Adrenal gland (tissue), 12 donors: ENCODE measurements around the gene GNPTG. TPM values are rescaled to one million over a fixed set of nuclear protein-coding genes. Genes with fewer than 3 reads are reported as not detected.

Experiments
- DNase-seq, 7 donors: peaks; one replicate each; pipeline ENCODE4 v3.0.0-alpha.2; 2019 to 2020
- H3K27ac ChIP-seq, 5 donors: fragments of 200-600 bp; sonication (generic) in 4 of 5; 1 replicate in 3 of 5; 2 replicates in 2 of 5; pipeline versions ENCODE4 v1.5.1 to v1.8.0; 2016 to 2020; ENCODE audit warnings: mild to moderate bottlenecking in 1 of 5
- H3K27me3 ChIP-seq: fragments of 200-600 bp; 2 replicates; pipeline ENCODE4 v1.8.0; 2021
- H3K36me3 ChIP-seq, 2 donors: fragments of 200-600 bp; replicated peaks in 1 of 2; 1 replicate in 1 of 2; 2 replicates in 1 of 2; pipeline versions ENCODE4 v1.5.1 to v1.8.0; 2018 to 2022
- H3K4me1 ChIP-seq, 2 donors: fragments of 200-600 bp; replicated peaks in 1 of 2; 1 replicate in 1 of 2; 2 replicates in 1 of 2; pipeline versions ENCODE4 v1.5.1 to v1.8.0; 2018 to 2021
- H3K4me3 ChIP-seq, 4 donors: fragments of 200-600 bp; sonication (generic) in 3 of 4; one replicate each; pipeline ENCODE4 v1.5.1; 2016 to 2018
- H3K9me3 ChIP-seq, 3 donors: fragments of 200-600 bp; sonication (generic) in 1 of 3; replicated peaks in 1 of 3; 1 replicate in 2 of 3; 2 replicates in 1 of 3; pipeline versions ENCODE4 v1.5.1 to v1.8.0; 2016 to 2021
- POLR2A ChIP-seq, 2 donors: fragments of 450-650 bp; IDR thresholded peaks; one replicate each; pipeline ENCODE4 v1.6.1; 2017; ENCODE audit warnings: antibody characterized with exemption in 2 of 2, mild to moderate bottlenecking in 2 of 2, moderate library complexity in 1 of 2
- WGBS, 4 donors: extraction: QIAGEN DNeasy Blood & Tissue Kit in 2 of 4; methylation state at CpG; one replicate each; pipeline versions ENCODE4 v1.1.5 to v1.1.7; 2013 to 2017; 5-methylcytosine and 5-hydroxymethylcytosine counted together
- intact Hi-C, 2 donors: fragments of 100-400 bp; cut with DNase I; formaldehyde crosslinking; loops; one replicate each; pipeline versions ENCODE4 v1.14.1 to v1.15.0; 2022 to 2023
- polyA plus RNA-seq, 3 donors: library from polyadenylated mRNA; stranded (reverse); fragments of 200-250 nt in 2 of 3; fragments of 350-450 nt in 1 of 3; fragmentation: Illumina TruSeq in 1 of 3; extraction: RNeasy Lipid Tissue Mini Kit (QIAGEN cat#74804) in 1 of 3; gene quantifications; one replicate each; pipeline ENCODE4 v1.2.3, GENCODE V29; 2013 to 2014
- total RNA-seq, 9 donors: library from RNA; depleted of rRNA in 4 of 9; stranded (reverse); fragments of >200 nt in 4 of 9; fragments of 120-200 nt in 1 of 9; fragmentation: NEBNext Ultra II Directional in 1 of 9; extraction: Animal tissue kit (Norgen Biotek cat#: 25700) in 1 of 9; gene quantifications; one replicate each; pipeline versions ENCODE4 v1.1.0 to v1.2.4, GENCODE V29; 2013 to 2023
- TF ChIP-seq, protein P1 (sequence below), 6 experiments: fragments of 450-650 bp in 4 of 6; fragments of 200-600 bp in 2 of 6; sonication (generic) in 1 of 6; IDR thresholded peaks; 1 replicate in 5 of 6; 2 replicates in 1 of 6; pipeline versions ENCODE4 v1.5.1 to v1.8.0; 2016 to 2021; ENCODE audit warnings: antibody characterized with exemption in 6 of 6, mild to moderate bottlenecking in 2 of 6, moderate library complexity in 1 of 6
- donor health status: healthy with polysubstance abuse.
- donor health status: Bipolar disorder and iron deficiency.
- donor health status: DM: yes; HTN: yes; CAD: no.
- donor health status: DM: no; HTN: no; CAD: no.
- donor health status: DM: no; HTN: no; CAD: no.
- donor health status: DM: yes; HTN: yes; CAD: no.

Gene GNPTG
- total and polyA plus RNA-seq, 12 donors, result 95.9 to 659 (median 284) TPM

DNA sequence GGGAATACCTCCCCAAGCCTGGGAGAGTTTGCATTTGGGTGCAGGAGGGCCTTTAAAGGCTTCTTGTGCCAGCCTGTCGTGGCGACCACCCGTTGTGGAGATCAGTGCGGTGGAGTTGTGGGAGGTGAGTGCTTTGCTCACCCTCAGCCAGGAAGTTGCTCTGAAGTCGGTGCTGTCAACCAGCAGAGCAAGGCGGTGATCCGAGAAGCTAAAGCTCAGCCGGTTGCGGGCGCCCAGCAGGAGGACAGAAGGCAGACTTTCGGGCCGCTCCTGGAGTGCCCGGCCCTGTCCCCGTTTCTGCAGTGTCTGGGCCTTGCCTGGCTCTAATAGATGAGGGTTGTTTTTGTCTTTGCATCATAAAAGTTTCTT, 40.9 kb upstream of the GNPTG start:
- H3K9me3 ChIP-seq, result no peaks in the 10 kb centered on the region
- peak overlapping the region; percentile 43 to 100 (median 93) for H3K27ac ChIP-seq
- peaks cover 28 to 32% of the 10 kb centered on the region in 2 donors for H3K4me1 ChIP-seq
- TF ChIP-seq, protein P1, sequence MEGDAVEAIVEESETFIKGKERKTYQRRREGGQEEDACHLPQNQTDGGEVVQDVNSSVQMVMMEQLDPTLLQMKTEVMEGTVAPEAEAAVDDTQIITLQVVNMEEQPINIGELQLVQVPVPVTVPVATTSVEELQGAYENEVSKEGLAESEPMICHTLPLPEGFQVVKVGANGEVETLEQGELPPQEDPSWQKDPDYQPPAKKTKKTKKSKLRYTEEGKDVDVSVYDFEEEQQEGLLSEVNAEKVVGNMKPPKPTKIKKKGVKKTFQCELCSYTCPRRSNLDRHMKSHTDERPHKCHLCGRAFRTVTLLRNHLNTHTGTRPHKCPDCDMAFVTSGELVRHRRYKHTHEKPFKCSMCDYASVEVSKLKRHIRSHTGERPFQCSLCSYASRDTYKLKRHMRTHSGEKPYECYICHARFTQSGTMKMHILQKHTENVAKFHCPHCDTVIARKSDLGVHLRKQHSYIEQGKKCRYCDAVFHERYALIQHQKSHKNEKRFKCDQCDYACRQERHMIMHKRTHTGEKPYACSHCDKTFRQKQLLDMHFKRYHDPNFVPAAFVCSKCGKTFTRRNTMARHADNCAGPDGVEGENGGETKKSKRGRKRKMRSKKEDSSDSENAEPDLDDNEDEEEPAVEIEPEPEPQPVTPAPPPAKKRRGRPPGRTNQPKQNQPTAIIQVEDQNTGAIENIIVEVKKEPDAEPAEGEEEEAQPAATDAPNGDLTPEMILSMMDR (IDR thresholded peaks at IDR 0.05), result no peak
- no peak for TF ChIP-seq POLR2A (IDR thresholded peaks at IDR 0.05)
- peaks cover 0 to 30% of the 10 kb centered on the region in 2 donors for H3K36me3 ChIP-seq
- 0 to 2% (median 0%) methylated on average over 8 to 14 of the region's 14 CpGs for WGBS, 4 donors
- intact Hi-C loops, result loop anchor here (5.0 to 10.0 kb wide), 3 partner anchors 41 to 104 kb away; partner anchors contain the start of genes GNPTG (in 1 of the 2), TSR3 (in 1 of the 2) and UNKL (in 1 of the 2)
- no peaks in the 10 kb centered on the region for H3K27me3 ChIP-seq
- peak in 2 of 7 donors; percentile 35 to 57 for DNase-seq
- peak overlapping the region in 3 of 4 donors; percentile 43 to 92 (median 67) for H3K4me3 ChIP-seq

- H3K4me1 ChIP-seq, result peaks cover 28 to 32% of the 10 kb centered on the region in 2 donors
- H3K27ac ChIP-seq, result peak overlapping the region; percentile 43 to 100 (median 93)
- 5 to 17% (median 12%) methylated on average over 5 to 13 of the region's 13 CpGs for whole genome bisulfite sequencing, 4 donors
Measured at GRCh38 chr16:1311212-1311737, 40.5 kb upstream of the GNPTG start.

DNA sequence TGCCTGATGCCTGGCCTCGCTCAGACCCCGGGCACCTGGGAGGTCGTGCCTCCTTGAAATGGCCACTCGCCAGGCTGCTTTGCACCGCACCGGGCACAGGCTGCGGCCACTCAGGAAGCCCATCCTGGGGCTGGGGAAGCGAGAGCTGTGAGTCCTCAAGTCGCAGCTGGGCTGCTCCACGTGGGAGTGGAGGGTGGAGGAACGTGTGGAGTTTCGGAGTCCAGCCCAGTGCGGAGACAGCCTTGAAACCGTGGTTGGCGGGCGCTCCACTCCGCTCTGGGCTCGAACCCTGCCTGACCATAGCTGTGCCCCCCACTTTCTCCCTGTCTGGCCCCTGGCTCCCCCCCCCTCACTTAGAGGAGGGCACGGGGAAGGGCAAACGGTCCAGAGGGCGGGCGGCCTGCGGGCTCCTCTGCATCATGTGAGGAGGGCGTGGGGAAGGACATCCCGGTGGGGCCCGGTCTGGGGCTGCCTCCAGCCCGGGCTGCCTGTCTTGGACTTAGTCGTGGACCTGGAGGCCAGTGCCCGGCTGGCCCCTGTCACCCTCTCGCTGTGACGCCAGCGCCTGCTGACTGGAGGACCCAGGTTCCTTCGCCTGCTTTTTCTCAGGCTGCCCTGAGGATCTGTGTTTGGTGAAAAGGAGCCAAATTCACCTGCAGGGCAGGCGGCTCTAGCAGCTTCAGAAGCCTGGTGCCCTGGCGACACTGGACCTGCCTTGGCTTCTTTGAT, 39.8 kb upstream of the GNPTG start:
- Histone ChIP-seq H3K4me1 (peaks cover 28 to 32% of the 10 kb centered on the region in 2 donors), H3K27ac (peak overlapping the region in 4 of 5 donors; percentile 43 to 100 (median 96)), H3K9me3 (no peaks in the 10 kb centered on the region), H3K4me3 (peak overlapping the region in 2 of 4 donors; percentile 67 to 92), H3K27me3 (no peaks in the 10 kb centered on the region), H3K36me3 (peaks cover 0 to 40% of the 10 kb centered on the region in 2 donors)
- peak in 6 of 7 donors; percentile 59 to 77 (median 69) for DNase-seq
- intact Hi-C loops, result loop anchor here (5.0 to 10.0 kb wide), 3 partner anchors 40 to 103 kb away; partner anchors contain the start of genes GNPTG (in 1 of the 2), TSR3 (in 1 of the 2) and UNKL (in 1 of the 2)
- TF ChIP-seq POLR2A (IDR thresholded peaks at IDR 0.05), result peak in 1 of 2 donors; percentile 61
- TF ChIP-seq, protein P1 (IDR thresholded peaks at IDR 0.05), result no peak
- WGBS, 4 donors, result 11 to 20% (median 15%) methylated on average over 13 to 35 of the region's 35 CpGs

More at GRCh38 chr16:1311212-1311737, 40.5 kb upstream of the GNPTG start:
- H3K27me3 ChIP-seq, result no peaks in the 10 kb centered on the region
- H3K36me3 ChIP-seq, result peaks cover 0 to 34% of the 10 kb centered on the region in 2 donors
- peak in 1 of 7 donors; percentile 34 for DNase-seq
- no peaks in the 10 kb centered on the region for H3K9me3 ChIP-seq
- TF ChIP-seq POLR2A (IDR thresholded peaks at IDR 0.05), result no peak
- TF ChIP-seq, protein P1 (IDR thresholded peaks at IDR 0.05), result no peak
- intact Hi-C loops, result loop anchor here (5.0 to 10.0 kb wide), 3 partner anchors 41 to 104 kb away; partner anchors contain the start of genes GNPTG (in 1 of the 2), TSR3 (in 1 of the 2) and UNKL (in 1 of the 2)
- H3K4me3 ChIP-seq, result peak overlapping the region in 2 of 4 donors; percentile 67 to 92

GRCh38 chr16:1312467-1312816, 39.3 kb upstream of the GNPTG start:
- TF ChIP-seq POLR2A (IDR thresholded peaks at IDR 0.05), result no peak
- TF ChIP-seq, protein P1 (IDR thresholded peaks at IDR 0.05), result no peak
- intact Hi-C loops, result loop anchor here (5.0 to 10.0 kb wide), 3 partner anchors 40 to 102 kb away; partner anchors contain the start of genes GNPTG (in 1 of the 2), TSR3 (in 1 of the 2) and UNKL (in 1 of the 2)
- Histone ChIP-seq H3K4me3 (peak overlapping the region in 1 of 4 donors; percentile 92), H3K27ac (peak overlapping the region in 4 of 5 donors; percentile 43 to 100 (median 96)), H3K36me3 (peaks cover 0 to 46% of the 10 kb centered on the region in 2 donors), H3K9me3 (no peaks in the 10 kb centered on the region), H3K27me3 (no peaks in the 10 kb centered on the region), H3K4me1 (peaks cover 28 to 32% of the 10 kb centered on the region in 2 donors)
- no peak for DNase-seq
- 60 to 62% methylated on average over 16 of the region's 16 CpGs; no CpG with 5 or more reads in 2 of the 4 donors for WGBS, 4 donors
